GM12801 (cell line): ENCODE data around the gene ST3GAL4.

Experiments used
- TF ChIP-seq, protein P1 (sequence below): IDR thresholded peaks from one replicate; pipeline ENCODE4 v1.5.1; 2011; ENCODE audit warnings: control low read depth; ENCODE audit not compliant: insufficient read length; ENCODE audit errors: extremely low read depth

ST3GAL4 gene, protein sequence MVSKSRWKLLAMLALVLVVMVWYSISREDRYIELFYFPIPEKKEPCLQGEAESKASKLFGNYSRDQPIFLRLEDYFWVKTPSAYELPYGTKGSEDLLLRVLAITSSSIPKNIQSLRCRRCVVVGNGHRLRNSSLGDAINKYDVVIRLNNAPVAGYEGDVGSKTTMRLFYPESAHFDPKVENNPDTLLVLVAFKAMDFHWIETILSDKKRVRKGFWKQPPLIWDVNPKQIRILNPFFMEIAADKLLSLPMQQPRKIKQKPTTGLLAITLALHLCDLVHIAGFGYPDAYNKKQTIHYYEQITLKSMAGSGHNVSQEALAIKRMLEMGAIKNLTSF

DNA sequence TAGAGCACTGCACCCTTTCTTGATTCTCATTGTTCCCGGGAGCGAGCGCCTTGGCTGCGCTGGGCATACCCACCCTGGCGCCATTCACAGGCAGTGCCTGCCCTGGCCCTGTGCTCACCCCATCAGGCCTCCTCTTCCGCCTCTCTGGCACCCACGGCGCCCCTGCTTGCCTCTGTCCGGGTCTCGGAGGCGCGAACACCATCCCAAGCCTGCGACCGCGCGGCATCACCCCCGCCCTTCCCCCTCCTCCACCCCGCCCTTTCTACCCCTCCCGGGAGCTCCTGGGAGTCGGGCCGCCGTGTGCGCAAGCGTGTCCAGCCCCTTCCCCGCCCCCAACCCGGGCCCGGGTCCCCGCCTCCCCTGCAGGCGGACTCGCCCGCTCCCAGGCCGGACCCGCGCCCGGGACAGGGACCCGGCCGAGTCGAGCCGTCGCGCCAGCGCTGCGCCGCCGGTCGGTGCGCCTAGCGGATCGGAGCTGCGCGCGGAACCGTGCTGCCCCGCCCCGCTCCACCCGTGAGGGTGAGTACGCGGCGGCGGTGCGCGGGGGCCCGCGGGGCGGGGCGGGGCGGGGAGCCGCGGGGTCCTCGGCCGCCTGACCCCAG lies at the start of gene ST3GAL4:
Gene ST3GAL4 (plus strand): TSS at position 363 of the 602 bp plus-strand sequence. CDS start 50,470 bp downstream, outside the sequence.
- TF ChIP-seq, protein P1, sequence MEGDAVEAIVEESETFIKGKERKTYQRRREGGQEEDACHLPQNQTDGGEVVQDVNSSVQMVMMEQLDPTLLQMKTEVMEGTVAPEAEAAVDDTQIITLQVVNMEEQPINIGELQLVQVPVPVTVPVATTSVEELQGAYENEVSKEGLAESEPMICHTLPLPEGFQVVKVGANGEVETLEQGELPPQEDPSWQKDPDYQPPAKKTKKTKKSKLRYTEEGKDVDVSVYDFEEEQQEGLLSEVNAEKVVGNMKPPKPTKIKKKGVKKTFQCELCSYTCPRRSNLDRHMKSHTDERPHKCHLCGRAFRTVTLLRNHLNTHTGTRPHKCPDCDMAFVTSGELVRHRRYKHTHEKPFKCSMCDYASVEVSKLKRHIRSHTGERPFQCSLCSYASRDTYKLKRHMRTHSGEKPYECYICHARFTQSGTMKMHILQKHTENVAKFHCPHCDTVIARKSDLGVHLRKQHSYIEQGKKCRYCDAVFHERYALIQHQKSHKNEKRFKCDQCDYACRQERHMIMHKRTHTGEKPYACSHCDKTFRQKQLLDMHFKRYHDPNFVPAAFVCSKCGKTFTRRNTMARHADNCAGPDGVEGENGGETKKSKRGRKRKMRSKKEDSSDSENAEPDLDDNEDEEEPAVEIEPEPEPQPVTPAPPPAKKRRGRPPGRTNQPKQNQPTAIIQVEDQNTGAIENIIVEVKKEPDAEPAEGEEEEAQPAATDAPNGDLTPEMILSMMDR: no peak

DNA sequence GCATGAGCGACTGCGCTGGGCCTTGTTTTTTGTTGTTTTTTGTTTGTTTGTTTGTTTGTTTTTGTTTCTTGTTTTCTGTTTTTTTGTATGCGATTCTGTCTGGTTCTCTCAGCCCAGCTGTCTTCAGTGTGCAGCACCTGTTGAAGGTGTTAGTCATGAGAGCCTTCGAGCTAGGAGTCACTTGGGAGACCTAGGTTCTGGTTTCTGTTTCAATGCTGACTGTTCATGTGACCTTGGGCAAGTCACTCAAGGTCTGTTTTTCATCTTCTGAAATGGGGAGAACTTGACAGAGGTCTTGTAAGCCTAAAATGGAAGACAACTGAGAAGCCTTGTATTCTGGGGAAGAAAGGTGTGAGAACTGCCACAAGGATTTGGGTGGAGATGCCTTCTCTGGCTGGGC lies 49.8 kb upstream of the ST3GAL4 start:
- TF ChIP-seq, protein P1: no peak

DNA sequence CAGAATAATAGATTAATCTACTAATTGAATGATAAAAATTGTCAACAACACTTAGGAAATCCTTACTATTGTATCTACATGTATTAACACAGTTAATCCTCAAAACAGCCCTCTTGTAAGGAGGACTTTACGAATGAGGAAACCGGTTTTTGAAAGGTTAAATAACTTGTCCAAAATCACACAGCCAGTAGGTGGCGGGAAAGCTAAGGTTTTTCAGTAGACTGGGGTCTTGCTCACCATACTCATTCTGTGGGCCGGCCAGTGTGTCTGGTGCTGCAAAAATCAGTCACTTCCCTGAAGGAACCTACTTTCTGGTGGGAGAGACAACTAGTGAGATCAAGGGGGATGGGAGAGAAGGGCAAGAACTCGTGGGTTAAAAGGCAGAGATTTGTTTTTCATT lies 47.8 kb upstream of the ST3GAL4 start:
- TF ChIP-seq, protein P1: no peak

DNA sequence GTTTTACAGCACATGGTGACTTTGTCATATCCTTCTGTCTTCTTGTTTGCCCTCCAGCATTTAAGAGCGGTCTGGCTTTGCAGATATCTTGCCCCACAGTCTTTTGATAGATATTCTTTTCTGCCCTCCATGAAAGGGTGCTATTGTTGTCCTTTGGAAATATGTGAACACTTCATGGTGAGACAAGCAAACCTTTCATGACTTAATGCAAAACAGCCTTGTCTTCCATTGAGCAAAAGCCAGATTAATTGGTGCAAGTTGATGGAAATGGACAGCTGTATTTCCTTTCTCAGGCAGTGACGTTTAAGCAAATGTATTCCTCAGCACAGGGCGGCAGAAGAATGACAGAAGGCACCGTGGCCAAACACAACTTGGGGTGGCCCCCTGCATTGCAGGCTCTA lies 47.2 kb upstream of the ST3GAL4 start:
- TF ChIP-seq, protein P1: no peak

DNA sequence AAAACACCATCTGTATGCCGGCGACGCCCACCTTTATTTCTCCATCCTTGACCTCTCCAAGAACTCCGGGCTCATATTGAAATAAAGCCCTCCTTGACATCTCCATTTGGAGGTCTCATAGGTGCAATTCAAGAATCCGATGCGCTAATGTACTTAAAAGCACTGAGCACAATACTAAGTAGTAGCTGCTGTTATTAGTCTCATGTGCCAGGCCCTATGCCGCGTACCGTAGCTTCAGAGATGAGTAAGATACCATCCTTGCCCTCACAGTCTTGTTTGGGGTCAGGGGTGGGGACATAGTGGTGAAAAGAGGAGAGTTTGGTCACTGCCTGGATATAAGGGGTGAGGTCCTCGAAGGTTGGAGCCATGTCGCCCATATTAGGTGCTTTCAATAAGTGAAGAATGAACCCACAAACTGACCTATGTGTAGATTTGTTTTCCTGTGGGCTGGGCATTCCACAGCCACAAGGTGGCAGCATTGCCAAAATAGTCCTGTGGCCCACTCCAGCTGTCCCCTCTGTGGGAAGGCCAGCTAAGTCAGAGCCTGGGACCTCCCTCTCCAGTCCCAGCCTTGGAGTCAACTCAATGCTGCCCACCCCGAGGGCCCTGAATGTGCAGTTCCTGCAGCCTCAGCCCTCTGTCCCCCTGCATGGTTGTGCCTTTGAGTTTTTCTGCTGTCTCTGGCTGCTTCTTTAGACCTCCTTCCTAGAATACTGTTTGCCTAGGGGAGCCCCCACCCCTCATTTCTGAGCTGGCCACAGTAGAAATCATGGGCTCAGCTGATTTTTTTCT lies 45.1 kb upstream of the ST3GAL4 start:
- TF ChIP-seq, protein P1: no peak

DNA sequence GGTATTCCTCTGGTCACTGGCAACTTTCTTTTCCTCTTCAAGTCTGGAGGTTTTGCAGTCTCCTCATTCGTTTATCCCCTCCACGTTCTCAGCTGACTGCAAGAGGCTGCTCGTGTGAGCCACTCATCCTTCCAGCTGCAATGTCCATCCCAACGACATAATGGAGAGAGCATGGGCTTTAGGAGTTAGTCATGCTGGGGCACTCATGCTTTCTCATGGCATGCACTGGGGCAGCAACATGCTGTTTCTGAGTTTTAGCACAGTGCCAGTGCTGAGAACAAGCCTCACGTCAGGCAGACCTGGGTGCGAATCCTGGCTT lies 44.5 kb upstream of the ST3GAL4 start:
- TF ChIP-seq, protein P1: no peak
